GM12878 (cell line): Measurements from ENCODE around the gene CALHM4. TPM values are rescaled to one million over a fixed set of nuclear protein-coding genes. Genes with fewer than 3 reads are reported as not detected.

Experiments
- ATAC-seq: fragments of 200-7000 bp; cut with Tn5 transposase; 3 replicates; pipeline ENCODE4 v1.9.1; 2020; ENCODE audit warnings: mild to moderate bottlenecking, moderate library complexity
- BruUV-seq: library from RNA; stranded (reverse); fragments of 400-500 nt; replicated peaks from 2 replicates; lab custom pipeline; 2021; lab: Mats Ljungman, UMichigan
- CTCF ChIA-PET: fragments of 300-600 bp; sonication (Branson Sonifier 250); formaldehyde crosslinking; extraction: SDS; loops from one replicate; lab custom pipeline; 2021; ENCODE audit warnings: inconsistent platforms; lab: Yijun Ruan, JAX
- POLR2A ChIA-PET: fragments of 350-600 bp; formaldehyde crosslinking; extraction: SDS; loops from one replicate; lab custom pipeline; 2021; ENCODE audit warnings: inconsistent platforms; lab: Charles Lee
- RAD21 ChIA-PET: fragments of 300-600 bp; sonication (Branson Sonifier 250); formaldehyde crosslinking; loops from one replicate; lab custom pipeline; 2023; ENCODE audit warnings: antibody characterized with exemption; ENCODE audit not compliant: unreplicated experiment; lab: Charles Lee
- SMC1A ChIA-PET: fragments of 300-600 bp; sonication (Branson Sonifier 250); formaldehyde crosslinking; loops from one replicate; lab custom pipeline; 2023; ENCODE audit not compliant: unreplicated experiment, uncharacterized antibody; lab: Charles Lee
- DNase-seq: peaks from one replicate; pipeline ENCODE4 v3.0.0-alpha.2; 2011; ENCODE audit warnings: low read depth, low spot score
- FAIRE-seq: peaks from 3 replicates; lab custom pipeline; 2011; peaks lifted over from hg19 to GRCh38; lab: Jason Lieb, UNC
- H2AFZ ChIP-seq: 2 replicates; pipeline ENCODE4 v1.6.0; 2011; ENCODE audit warnings: low read depth, low read length, control low read depth; ENCODE audit not compliant: control insufficient read depth
- H3K27ac ChIP-seq: 2 replicates; pipeline ENCODE4 v1.5.1; 2011; ENCODE audit warnings: control low read depth; ENCODE audit not compliant: control insufficient read depth, insufficient read depth
- H3K27me3 ChIP-seq, 2 experiments: replicated peaks in 1 of 2; 2 replicates each; pipeline versions ENCODE4 v1.6.0 to v1.6.1; 2011; ENCODE audit warnings: low read length in 1 of 2; ENCODE audit not compliant: control insufficient read depth in 2 of 2, insufficient read depth in 2 of 2
- H3K36me3 ChIP-seq, 2 experiments: 2 replicates each; pipeline ENCODE4 v1.5.1; 2011; ENCODE audit warnings: low read length in 1 of 2; ENCODE audit not compliant: control insufficient read depth in 2 of 2, insufficient read depth in 2 of 2
- H3K4me1 ChIP-seq: 2 replicates; pipeline ENCODE4 v1.6.1; 2011; ENCODE audit warnings: mild to moderate bottlenecking, low read length, moderate library complexity, mixed read lengths; ENCODE audit not compliant: control insufficient read depth, insufficient read depth
- H3K4me2 ChIP-seq: 2 replicates; pipeline ENCODE4 v1.6.0; 2011; ENCODE audit warnings: control low read depth; ENCODE audit not compliant: control insufficient read depth, insufficient read depth
- H3K4me3 ChIP-seq: fragments of 200-600 bp; sonication (generic); 2 replicates; pipeline ENCODE4 v1.5.1; 2016
- H3K79me2 ChIP-seq: 2 replicates; pipeline ENCODE4 v1.6.0; 2011; ENCODE audit warnings: low read length; ENCODE audit not compliant: control insufficient read depth, insufficient read depth
- H3K9ac ChIP-seq: 2 replicates; pipeline ENCODE4 v1.8.0; 2011; ENCODE audit warnings: low read length, control low read depth, mixed read lengths; ENCODE audit not compliant: control insufficient read depth, insufficient read depth
- H3K9me3 ChIP-seq: replicated peaks from 3 replicates; pipeline ENCODE4 v1.5.1; 2011; ENCODE audit warnings: mild to moderate bottlenecking, low read length; ENCODE audit not compliant: control insufficient read depth, insufficient read depth
- H4K20me1 ChIP-seq: 2 replicates; pipeline ENCODE4 v1.6.0; 2011; ENCODE audit not compliant: control insufficient read depth, insufficient read depth
- BCL11A ChIP-seq: IDR thresholded peaks from 2 replicates; pipeline ENCODE4 v1.6.1; 2011; ENCODE audit warnings: low read depth, low read length
- CHD4 ChIP-seq: fragments of 200-600 bp; sonication (generic); IDR thresholded peaks from 2 replicates; pipeline ENCODE4 v1.6.1; 2016; ENCODE audit warnings: mild to moderate bottlenecking
- JUNB ChIP-seq: IDR thresholded peaks from 2 replicates; pipeline ENCODE4 v1.6.1; 2016; ENCODE audit warnings: antibody characterized with exemption, mild to moderate bottlenecking
- NFIC ChIP-seq: IDR thresholded peaks from 2 replicates; pipeline ENCODE4 v1.6.1; 2012; ENCODE audit warnings: low read depth, mild to moderate bottlenecking, inconsistent platforms, low read length, moderate library complexity
- STAT3 ChIP-seq: IDR thresholded peaks from 2 replicates; pipeline ENCODE4 v1.6.1; 2011; ENCODE audit warnings: low read depth, low read length, improper control_type of control experiment
- SUPT20H ChIP-seq: IDR thresholded peaks from 2 replicates; pipeline ENCODE4 v1.6.1; 2011; ENCODE audit warnings: low read depth, mild to moderate bottlenecking, low read length, moderate library complexity, borderline replicate concordance; ENCODE audit not compliant: control insufficient read depth
- ZNF384 ChIP-seq: IDR thresholded peaks from 2 replicates; pipeline ENCODE4 v1.6.1; 2012; ENCODE audit warnings: low read depth, mild to moderate bottlenecking, low read length, improper control_type of control experiment, borderline replicate concordance
- WGBS: methylation state at CpG from one replicate; pipeline ENCODE4 v1.1.6; 2016; ENCODE audit warnings: low lambda C conversion rate; ENCODE audit not compliant: insufficient replicate concordance, insufficient coverage; ENCODE audit errors: missing lambda C conversion rate; 5-methylcytosine and 5-hydroxymethylcytosine counted together
- in situ Hi-C: fragments of 300-500 bp; cut with MboI; formaldehyde crosslinking; loops from 9 replicates; pipeline ENCODE4 v1.14.3; 2018; ENCODE audit warnings: mixed read lengths
- intact Hi-C: fragments of 100-400 bp; cut with micrococcal nuclease; formaldehyde crosslinking; loops from one replicate; pipeline ENCODE4 v1.14.2; 2022; ENCODE audit not compliant: unreplicated experiment
- polyA plus RNA-seq, 11 experiments: library from polyadenylated mRNA; depleted of rRNA in 4 of 11; unstranded in 6 of 11; stranded (reverse) in 5 of 11; fragments of >200 nt; fragmentation: Nextera tagmentation in 4 of 11; fragmentation: Illumina TruSeq in 1 of 11; extraction: Ambion mirVana in 4 of 11; extraction: Trizol in 1 of 11; gene quantifications; 1 replicate in 1 of 11; 2 replicates in 10 of 11; pipeline versions ENCODE4 v1.2.1 to v1.2.3, GENCODE V29; 2011 to 2016; ENCODE audit warnings: inconsistent platforms in 2 of 11, missing spikeins in 2 of 11, low read depth in 1 of 11
- total RNA-seq, 4 experiments: library from RNA; depleted of rRNA in 3 of 4; stranded (reverse); fragments of >200 nt in 3 of 4; fragmentation: Illumina TruSeq in 1 of 4; extraction: Trizol in 1 of 4; gene quantifications; 2 replicates each; pipeline versions ENCODE4 v1.2.1 to v1.2.3, GENCODE V29; 2013 to 2021
- TF ChIP-seq, protein P1 (sequence below): IDR thresholded peaks from 2 replicates; pipeline ENCODE4 v1.6.1; 2012; ENCODE audit warnings: low read depth, low read length, improper control_type of control experiment
- TF ChIP-seq, protein P2 (sequence below): fragments of 450-650 bp; formaldehyde crosslinking; IDR thresholded peaks from 2 replicates; pipeline ENCODE4 v1.5.0; 2022; ENCODE audit warnings: mild to moderate bottlenecking, missing genetic modification characterization

Gene CALHM4
- total and polyA plus RNA-seq, 10 of the 15 experiments (the other 5 are each of a cell fraction or from before 2014, with no cell fraction given): not detected

DNA sequence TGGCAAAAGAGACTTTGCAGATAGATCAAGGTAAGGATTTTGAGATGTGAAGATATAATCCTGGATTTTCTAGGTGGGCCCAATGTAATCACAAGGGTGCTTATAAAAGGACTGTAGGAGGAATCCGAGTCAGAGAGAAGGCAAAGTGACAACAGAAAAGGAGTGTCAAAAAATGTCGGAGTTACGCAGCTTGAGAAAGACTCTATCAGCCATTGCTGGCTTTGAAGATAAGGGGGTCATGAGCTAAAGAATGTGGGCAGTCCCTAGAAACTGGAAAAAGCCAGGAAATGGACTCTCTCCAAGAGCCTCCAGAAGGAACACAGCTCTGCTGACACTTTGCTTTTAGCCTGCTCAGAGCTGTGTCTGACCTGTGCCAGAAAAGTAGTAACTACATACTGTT, 9.1 kb downstream of the CALHM4 start (continued):
- TF ChIP-seq, protein P1, sequence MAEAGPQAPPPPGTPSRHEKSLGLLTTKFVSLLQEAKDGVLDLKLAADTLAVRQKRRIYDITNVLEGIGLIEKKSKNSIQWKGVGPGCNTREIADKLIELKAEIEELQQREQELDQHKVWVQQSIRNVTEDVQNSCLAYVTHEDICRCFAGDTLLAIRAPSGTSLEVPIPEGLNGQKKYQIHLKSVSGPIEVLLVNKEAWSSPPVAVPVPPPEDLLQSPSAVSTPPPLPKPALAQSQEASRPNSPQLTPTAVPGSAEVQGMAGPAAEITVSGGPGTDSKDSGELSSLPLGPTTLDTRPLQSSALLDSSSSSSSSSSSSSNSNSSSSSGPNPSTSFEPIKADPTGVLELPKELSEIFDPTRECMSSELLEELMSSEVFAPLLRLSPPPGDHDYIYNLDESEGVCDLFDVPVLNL: no peak
- TF ChIP-seq JUNB (no peak), BCL11A (no peak)

DNA sequence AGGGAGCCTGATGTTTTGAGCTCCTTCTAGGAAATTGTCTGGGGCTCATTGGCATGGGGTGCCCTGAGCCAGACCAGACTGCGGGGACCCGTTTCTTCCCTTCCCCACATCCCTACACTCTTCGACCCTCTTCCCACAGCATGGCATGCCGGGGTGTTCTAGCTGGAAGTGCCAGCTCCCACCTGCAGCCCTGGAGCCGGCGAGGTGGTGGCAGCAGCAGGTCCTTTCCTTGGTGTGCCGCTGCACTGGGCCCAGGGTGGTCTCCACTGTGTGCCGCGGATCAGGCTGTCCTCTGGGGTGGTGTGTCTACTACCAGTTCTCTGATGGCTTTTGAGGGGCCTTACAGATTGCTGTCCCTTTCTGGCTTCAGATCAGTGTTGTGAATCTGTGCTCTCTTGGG, 10.3 kb downstream of the CALHM4 start:
- Histone ChIP-seq H3K27ac (no peak overlapping the region), H3K4me2 (no peak overlapping the region), H3K36me3 (no peaks in the 10 kb centered on the region), H3K79me2 (no peaks in the 10 kb centered on the region), H4K20me1 (no peaks in the 10 kb centered on the region), H3K4me1 (no peaks in the 10 kb centered on the region), H3K4me3 (no peak overlapping the region), H3K27me3 (no peaks in the 10 kb centered on the region; a peak in 1 of 4 replicates), H3K9me3 (no peaks in the 10 kb centered on the region), H2AFZ (no peak overlapping the region), H3K9ac (no peak overlapping the region)
- TF ChIP-seq CHD4 (no peak), STAT3 (no peak), NFIC (no peak), SUPT20H (no peak), ZNF384 (no peak)
- TF ChIP-seq, protein P2, sequence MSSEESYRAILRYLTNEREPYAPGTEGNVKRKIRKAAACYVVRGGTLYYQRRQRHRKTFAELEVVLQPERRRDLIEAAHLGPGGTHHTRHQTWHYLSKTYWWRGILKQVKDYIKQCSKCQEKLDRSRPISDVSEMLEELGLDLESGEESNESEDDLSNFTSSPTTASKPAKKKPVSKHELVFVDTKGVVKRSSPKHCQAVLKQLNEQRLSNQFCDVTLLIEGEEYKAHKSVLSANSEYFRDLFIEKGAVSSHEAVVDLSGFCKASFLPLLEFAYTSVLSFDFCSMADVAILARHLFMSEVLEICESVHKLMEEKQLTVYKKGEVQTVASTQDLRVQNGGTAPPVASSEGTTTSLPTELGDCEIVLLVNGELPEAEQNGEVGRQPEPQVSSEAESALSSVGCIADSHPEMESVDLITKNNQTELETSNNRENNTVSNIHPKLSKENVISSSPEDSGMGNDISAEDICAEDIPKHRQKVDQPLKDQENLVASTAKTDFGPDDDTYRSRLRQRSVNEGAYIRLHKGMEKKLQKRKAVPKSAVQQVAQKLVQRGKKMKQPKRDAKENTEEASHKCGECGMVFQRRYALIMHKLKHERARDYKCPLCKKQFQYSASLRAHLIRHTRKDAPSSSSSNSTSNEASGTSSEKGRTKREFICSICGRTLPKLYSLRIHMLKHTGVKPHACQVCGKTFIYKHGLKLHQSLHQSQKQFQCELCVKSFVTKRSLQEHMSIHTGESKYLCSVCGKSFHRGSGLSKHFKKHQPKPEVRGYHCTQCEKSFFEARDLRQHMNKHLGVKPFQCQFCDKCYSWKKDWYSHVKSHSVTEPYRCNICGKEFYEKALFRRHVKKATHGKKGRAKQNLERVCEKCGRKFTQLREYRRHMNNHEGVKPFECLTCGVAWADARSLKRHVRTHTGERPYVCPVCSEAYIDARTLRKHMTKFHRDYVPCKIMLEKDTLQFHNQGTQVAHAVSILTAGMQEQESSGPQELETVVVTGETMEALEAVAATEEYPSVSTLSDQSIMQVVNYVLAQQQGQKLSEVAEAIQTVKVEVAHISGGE (CRISPR knock-in tag): no peak
- ATAC-seq: no peak
- ChIA-PET CTCF (interaction anchor here (1.1 to 3.6 kb wide), 12 partner anchors 9 to 347 kb away, joined by 3 to 24 read pairs (median 7); partner anchors contain the start of gene CALHM4), RAD21 (interaction anchor here (1.3 to 2.5 kb wide), 4 partner anchors 29 to 297 kb away, joined by 3 to 12 read pairs (median 8); no protein-coding TSS in a partner anchor), SMC1A (interaction anchor here (0.7 to 4.3 kb wide), 7 partner anchors 8 to 345 kb away, joined by 3 to 39 read pairs (median 7); partner anchors contain the start of gene CALHM4), POLR2A (interaction anchor here (0.6 to 0.7 kb wide), 2 partner anchors 159 to 297 kb away, joined by 4 to 9 read pairs; no protein-coding TSS in a partner anchor)
- no peak for FAIRE-seq
- intact Hi-C loops (loop anchor here (5.0 kb wide), 1 partner anchor 452 kb away; no protein-coding TSS in a partner anchor), in situ Hi-C loops (no loop called here)
- BruUV-seq: no TSS peak
- 74% methylated on average over 9 of the region's 9 CpGs for WGBS
- DNase-seq: no peak
